ENCODE results near the gene ANAPC4. TPM values are rescaled to one million over a fixed set of nuclear protein-coding genes. Genes with fewer than 3 reads are reported as not detected.
"Not testable (repeated sequence)": the region's sequence is repeated elsewhere in the genome, so short reads cannot be mapped to it uniquely, and the experiment has no call there.

The ANAPC4 gene
- total RNA-seq (23.5 and 32.1 TPM in 2 replicates), polyA plus RNA-seq (4.9 and 7.6 TPM in 2 replicates), polyA minus RNA-seq (9.1 and 12.2 TPM in 2 replicates), Bru-seq, nascent RNA (percentile 77 among the genes with signal in this experiment), BruChase-seq, experiment 1, labeled RNA remaining after a 6-hour chase (percentile 80 among the genes with signal in this experiment), BruChase-seq, experiment 2, labeled RNA remaining after a 2-hour chase (percentile 92 among the genes with signal in this experiment)
- polyA plus RNA-seq (2011; cell fraction: cytosol; rRNA removed), result 6.8 and 8.9 TPM in 2 replicates
- 67.1 and 71.9 TPM in 2 replicates for polyA plus RNA-seq (2011; cell fraction: nucleus; rRNA removed)
- polyA plus RNA-seq (2012), result 13.1 and 21.1 TPM in 2 replicates
- polyA minus RNA-seq (2011; cell fraction: cytosol; rRNA and poly(A)+ RNA removed), result 4.2 TPM
- 20.1 and 28.1 TPM in 2 replicates for polyA minus RNA-seq (2011; cell fraction: nucleus; rRNA and poly(A)+ RNA removed)
- long read RNA-seq, transcript ANAPC4-201 (29 exons, 2,685 nt), result major isoform, 26 of 66 reads
- long read RNA-seq, transcript ANAPC4-210 (29 exons, 2,599 nt), result minor isoform, 10 of 66 reads
- long read RNA-seq, partial matches to known transcripts, result 9 of 66 reads
- long read RNA-seq, other reads (novel, unspliced or antisense), result 20 of 66 reads

- Histone ChIP-seq H3K4me3 (replicated peaks in 1 of 3; ENCODE audit: insufficient read depth in 1 of 3, low read depth in 1 of 3, low read length in 3 of 3) (peak within 1 kb of the TSS; percentile 71 to 96 (median 87)), H3K4me2 (ENCODE audit: insufficient read depth, low read length) (peak within 1 kb of the TSS; percentile 86), H3K36me3 (ENCODE audit: control insufficient read depth in 2 of 2, extremely low read depth in 1 of 2, insufficient read depth in 2 of 2, low read length in 2 of 2) (peaks cover 0 to 3% of the 10 kb centered on the region in 2 experiments), H3K9me3 (replicated peaks; ENCODE audit: control insufficient read depth, insufficient read depth, low read length) (no peaks in the 10 kb centered on the region), H3K9me1 (replicated peaks; ENCODE audit: control insufficient read depth, extremely low read depth, insufficient read depth, low read length) (no peaks in the 10 kb centered on the region), H3K27me3 (ENCODE audit: control insufficient read depth in 2 of 2, insufficient read depth in 2 of 2, low read length in 2 of 2) (no peaks in the 10 kb centered on the region), H3K4me1 (ENCODE audit: control insufficient read depth, extremely low read depth, insufficient read depth, low read length) (peaks cover 11% of the 10 kb centered on the region), H3K27ac (ENCODE audit: insufficient read depth, low read depth, low read length) (peak within 1 kb of the TSS; percentile 40), H2AFZ (ENCODE audit: low read depth, low read length) (peak within 1 kb of the TSS; percentile 98), H3K9ac (replicated peaks; ENCODE audit: extremely low read depth, insufficient read depth, low read length) (peak within 1 kb of the TSS; percentile 76), H4K20me1 (replicated peaks; ENCODE audit: control insufficient read depth, extremely low read depth, insufficient read depth, low read length) (no peaks in the 10 kb centered on the region), H3K79me2 (ENCODE audit: control insufficient read depth, insufficient read depth, low read length) (peaks cover 21% of the 10 kb centered on the region)
- peak; percentile 59 for FAIRE-seq
- TF ChIP-seq POLR2A (IDR thresholded peaks at IDR 0.05; ENCODE audit: low read depth, low read length) (peak; percentile 75), GATA2 (IDR thresholded peaks at IDR 0.05; ENCODE audit: insufficient read depth, insufficient read length, low read depth, low read length) (no peak), JUN (IDR thresholded peaks at IDR 0.05; ENCODE audit: borderline replicate concordance, insufficient read depth, insufficient read length, low read depth) (no peak), POLR2AphosphoS5 (IDR thresholded peaks at IDR 0.05; ENCODE audit: insufficient read depth, low read depth, low read length) (peak; percentile 78)
- ChIA-PET CTCF (interaction anchor here (0.5 to 2.5 kb wide), 9 partner anchors 8 to 792 kb away, joined by 3 to 12 read pairs (median 3); partner anchors contain the start of genes DHX15, PI4K2B and ZCCHC4), POLR2A (interaction anchor here (0.9 kb wide), 1 partner anchor 792 kb away, joined by 3 read pairs; the partner anchor contains the start of gene DHX15)
- DNase-seq (ENCODE audit: low read depth, low spot score), result peak; percentile 82
- no TSS peak for BruUV-seq (replicated peaks)
- dilution Hi-C loops (cut with MboI; ENCODE audit: extremely low pct_ligation_motif_present, low sequenced_read_pairs) (no loop called here), intact Hi-C loops (cut with micrococcal nuclease) (loop anchor here (1.0 kb wide), 2 partner anchors 65 to 143 kb away; partner anchors contain the start of genes PI4K2B and ZCCHC4)
Observed at GRCh38 chr4:25376754-25377571, at the start of gene ANAPC4. ANAPC4 (plus strand) TSS chr4:25377263; CDS start chr4:25377428, 165 bp downstream.

GRCh38 chr4:25328463-25328862, 48.6 kb upstream of the ANAPC4 start:
- H3K27me3 ChIP-seq (ENCODE audit: control insufficient read depth in 2 of 2, insufficient read depth in 2 of 2, low read length in 2 of 2); BruUV-seq (replicated peaks); H4K20me1 ChIP-seq (replicated peaks; ENCODE audit: control insufficient read depth, extremely low read depth, insufficient read depth, low read length); H3K79me2 ChIP-seq (ENCODE audit: control insufficient read depth, insufficient read depth, low read length); H3K4me3 ChIP-seq (replicated peaks in 1 of 3; ENCODE audit: insufficient read depth in 1 of 3, low read depth in 1 of 3, low read length in 3 of 3); POLR2A ChIA-PET; dilution Hi-C loops (cut with MboI; ENCODE audit: extremely low pct_ligation_motif_present, low sequenced_read_pairs); H3K9me1 ChIP-seq (replicated peaks; ENCODE audit: control insufficient read depth, extremely low read depth, insufficient read depth, low read length); H3K9me3 ChIP-seq (replicated peaks; ENCODE audit: control insufficient read depth, insufficient read depth, low read length); H3K36me3 ChIP-seq (ENCODE audit: control insufficient read depth in 2 of 2, extremely low read depth in 1 of 2, insufficient read depth in 2 of 2, low read length in 2 of 2); H3K9ac ChIP-seq (replicated peaks; ENCODE audit: extremely low read depth, insufficient read depth, low read length); DNase-seq (ENCODE audit: low read depth, low spot score); H2AFZ ChIP-seq (ENCODE audit: low read depth, low read length); CTCF ChIA-PET; H3K27ac ChIP-seq (ENCODE audit: insufficient read depth, low read depth, low read length); FAIRE-seq; H3K4me1 ChIP-seq (ENCODE audit: control insufficient read depth, extremely low read depth, insufficient read depth, low read length); intact Hi-C loops (cut with micrococcal nuclease); H3K4me2 ChIP-seq (ENCODE audit: insufficient read depth, low read length): not testable (repeated sequence)

All from endothelial cell of umbilical vein (primary cell).